GM18502 (cell line): ENCODE measurements around the gene SPHK1.

Source experiments
- ATAC-seq: cut with Tn5 transposase; IDR thresholded peaks from one replicate; pipeline ENCODE4 v1.9.1; 2021; ENCODE audit warnings: mild to moderate bottlenecking; ENCODE audit not compliant: unreplicated experiment, poor library complexity

SPHK1 gene

DNA sequence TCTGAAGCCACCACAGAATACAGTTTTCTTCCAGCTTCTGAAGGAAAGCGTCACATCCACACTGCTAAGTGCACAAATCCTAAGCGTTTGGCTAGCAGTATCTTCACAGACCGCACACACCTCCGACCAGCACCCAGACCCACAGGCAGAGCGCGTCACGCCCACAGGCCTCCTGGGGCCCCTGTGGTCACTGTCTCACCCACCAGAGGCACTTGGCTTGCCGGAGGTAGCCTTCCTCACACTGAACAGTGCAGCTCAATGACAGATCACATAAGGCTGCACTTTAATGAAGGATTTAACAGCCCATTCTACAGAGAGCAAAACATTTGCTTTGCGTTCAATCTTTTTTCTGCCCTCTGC is 21.2 kb downstream of the SPHK1 start:
- ATAC-seq, result no peak

DNA sequence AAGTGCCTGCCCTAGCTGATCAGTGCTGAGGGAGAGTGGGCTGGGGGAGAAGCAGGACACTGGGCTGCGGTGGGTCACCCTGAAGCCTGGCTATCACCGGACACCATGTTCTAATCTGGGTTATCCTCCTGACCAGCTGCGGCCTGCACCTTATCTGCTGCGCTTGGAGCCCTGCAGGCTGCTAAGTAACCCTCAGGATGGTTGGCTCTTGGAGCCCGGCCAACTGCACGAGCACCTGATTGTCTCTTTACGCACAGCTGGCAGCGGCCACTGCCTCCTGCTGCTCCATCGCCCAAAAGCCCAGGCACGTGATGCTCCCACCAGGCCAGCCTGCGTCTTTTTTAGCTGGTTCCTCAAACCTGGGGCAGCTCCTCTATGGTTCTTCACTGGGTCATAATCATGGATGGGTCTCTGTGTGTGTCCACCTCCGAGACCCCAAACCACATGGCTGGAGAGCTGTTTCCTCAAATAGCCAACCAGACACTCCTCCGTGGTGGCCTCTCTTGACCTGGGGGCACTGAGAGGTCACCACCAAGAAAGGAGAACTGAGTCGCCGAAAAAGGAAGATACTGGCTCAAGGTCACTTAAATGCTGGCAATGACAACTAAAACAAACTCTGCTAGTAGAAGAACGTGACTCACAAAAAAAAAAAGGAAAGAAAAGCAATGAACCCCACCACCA is 21.7 kb downstream of the SPHK1 start:
- ATAC-seq, result no peak

- ATAC-seq, result no peak
These were observed 23.1 kb downstream of the SPHK1 start for GRCh38 chr17:76407509-76407908.

DNA sequence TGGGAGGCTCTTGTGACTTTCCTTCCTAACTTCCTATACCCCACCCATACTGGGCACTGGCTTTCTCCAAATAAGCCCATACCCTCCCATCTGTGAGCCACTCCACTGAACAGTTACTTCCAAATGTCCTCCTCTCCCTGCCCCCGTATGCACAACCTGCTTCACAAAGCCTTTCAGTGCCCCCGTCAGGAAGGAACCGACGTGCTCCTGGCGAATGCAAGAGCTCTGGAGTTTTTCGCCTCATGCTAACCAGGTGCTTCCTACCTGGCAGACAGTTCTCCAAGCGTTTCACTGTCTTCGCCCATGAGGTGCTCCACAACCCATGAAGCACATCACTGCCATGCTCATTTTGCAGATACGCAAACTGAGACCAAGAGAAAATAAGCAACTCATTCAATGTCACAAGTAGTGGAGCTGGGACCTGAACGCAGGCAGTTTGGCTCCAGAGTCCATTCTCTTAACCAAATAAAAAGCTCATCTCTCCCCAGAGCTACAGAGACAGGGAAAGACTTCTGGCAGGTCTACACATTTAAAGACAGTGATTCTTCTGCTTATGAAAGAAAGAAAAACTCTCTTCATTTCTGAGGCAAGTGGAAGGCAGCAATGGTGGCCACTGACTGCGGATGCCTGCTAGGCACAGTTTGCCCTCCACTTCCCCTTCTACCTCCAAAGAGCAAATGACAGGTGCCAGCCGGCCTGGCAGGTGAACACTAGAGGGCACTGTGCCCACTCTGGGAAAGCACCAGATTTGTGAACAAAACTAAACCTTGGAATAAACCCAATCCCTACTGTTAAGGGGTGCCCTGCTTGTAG is 23.8 kb downstream of the SPHK1 start:
- no peak for ATAC-seq

DNA sequence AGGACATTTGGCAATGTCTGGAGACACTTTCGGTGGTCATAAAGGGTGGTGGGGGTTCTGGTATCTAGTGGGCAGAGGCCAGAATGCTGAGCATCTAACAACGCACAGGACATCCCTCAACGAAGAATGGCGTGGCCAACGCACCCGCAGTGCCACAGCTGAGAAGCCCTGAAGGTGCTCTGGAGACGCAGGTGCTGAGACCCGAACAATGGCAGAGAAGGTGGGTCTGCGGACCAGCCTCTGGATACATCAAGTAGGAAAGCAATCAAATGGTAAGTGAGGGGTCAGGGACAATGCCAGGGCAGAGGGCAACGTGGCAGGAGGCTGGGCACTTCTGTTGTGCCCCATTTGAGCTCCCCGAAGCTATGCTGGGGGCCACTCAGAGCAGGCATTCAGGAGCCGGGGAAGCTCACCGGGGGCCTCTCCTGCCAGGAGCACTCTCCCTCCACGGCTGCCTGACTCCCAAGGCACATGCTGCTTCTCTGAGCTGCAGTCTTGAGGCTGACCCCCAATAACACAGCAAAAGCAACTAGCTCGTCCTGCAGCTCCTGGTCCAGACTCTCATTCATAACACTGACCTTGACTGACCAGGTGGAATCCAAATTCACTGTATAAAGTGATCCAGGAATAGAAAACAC is 26.0 kb downstream of the SPHK1 start:
- no peak for ATAC-seq

- ATAC-seq, result no peak
These were observed 26.8 kb downstream of the SPHK1 start for GRCh38 chr17:76411247-76411646.

GRCh38 chr17:76414334-76415295 is 30.2 kb downstream of the SPHK1 start:
- ATAC-seq, result no peak

GRCh38 chr17:76415786-76416185 is 31.4 kb downstream of the SPHK1 start:
- ATAC-seq, result no peak

DNA sequence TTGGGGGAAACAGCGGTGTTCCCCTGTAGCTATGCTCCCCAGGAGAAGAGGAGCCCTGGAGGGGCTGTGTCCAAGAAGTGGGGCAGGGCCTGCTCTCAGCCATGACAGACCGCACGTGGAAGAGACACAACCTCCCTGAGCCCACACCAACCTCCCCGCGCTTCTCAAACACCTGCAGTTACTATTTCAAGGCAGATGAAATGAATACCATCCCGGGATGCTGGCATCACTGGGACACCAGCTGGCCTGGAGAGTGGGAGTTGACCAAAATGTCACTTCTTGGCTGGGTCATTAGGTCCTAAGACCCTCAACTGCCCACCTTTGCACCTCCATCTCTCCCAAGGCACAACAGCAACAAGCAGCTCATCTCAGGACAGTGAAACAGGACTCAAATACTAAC is 32.0 kb downstream of the SPHK1 start:
- no peak for ATAC-seq

DNA sequence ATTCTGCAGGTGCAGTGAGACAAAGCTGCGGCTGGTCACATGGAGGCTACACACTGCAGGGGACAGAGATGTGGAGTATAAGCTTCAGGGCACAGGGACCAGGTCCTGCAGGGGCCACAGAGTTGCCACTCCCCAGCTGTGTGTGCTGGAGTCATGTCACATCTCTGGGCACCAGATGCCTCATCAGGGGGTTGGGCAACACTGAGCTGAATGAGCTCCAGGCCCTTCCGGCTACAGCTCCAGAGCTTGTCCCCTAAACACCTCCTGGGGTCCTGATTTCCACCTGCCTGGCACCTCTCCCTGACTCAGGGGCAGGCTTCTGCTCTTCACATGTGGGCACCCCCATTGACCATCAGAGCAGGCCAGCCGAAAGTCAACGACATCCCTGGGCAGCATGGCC is 32.5 kb downstream of the SPHK1 start:
- no peak for ATAC-seq

DNA sequence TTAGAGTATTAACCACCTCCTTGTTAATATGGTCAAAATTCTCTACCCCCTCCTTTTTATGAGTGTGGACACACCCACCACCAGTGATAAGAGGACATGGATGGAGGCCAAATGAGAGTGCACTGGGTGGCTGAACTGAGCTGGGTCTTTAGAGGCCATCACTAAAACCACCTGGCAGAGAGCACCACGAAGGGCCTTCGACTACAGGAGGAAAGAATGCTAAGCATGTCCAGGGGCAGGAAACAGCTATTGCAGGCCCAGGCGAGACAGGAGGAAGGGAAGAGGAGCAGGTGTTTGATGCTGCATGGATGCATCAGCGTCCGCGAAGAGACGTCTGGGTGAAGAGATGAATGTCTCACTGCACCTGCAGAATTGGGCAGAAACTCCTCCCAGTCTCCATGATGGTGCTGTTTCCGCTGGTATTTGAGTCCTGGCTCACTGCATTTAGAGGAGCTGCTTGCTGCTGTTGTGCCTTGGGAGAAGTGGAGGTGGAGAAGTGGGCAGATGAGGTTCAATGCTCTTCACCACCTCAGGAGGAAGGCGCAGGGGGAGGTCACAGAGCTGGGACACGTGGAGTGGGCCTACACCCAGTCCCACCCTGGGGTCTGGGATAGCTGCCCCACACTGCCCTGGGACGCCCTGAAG is 33.2 kb downstream of the SPHK1 start:
- ATAC-seq, result no peak

GRCh38 chr17:76419576-76420260 is 35.3 kb downstream of the SPHK1 start:
- no peak for ATAC-seq

DNA sequence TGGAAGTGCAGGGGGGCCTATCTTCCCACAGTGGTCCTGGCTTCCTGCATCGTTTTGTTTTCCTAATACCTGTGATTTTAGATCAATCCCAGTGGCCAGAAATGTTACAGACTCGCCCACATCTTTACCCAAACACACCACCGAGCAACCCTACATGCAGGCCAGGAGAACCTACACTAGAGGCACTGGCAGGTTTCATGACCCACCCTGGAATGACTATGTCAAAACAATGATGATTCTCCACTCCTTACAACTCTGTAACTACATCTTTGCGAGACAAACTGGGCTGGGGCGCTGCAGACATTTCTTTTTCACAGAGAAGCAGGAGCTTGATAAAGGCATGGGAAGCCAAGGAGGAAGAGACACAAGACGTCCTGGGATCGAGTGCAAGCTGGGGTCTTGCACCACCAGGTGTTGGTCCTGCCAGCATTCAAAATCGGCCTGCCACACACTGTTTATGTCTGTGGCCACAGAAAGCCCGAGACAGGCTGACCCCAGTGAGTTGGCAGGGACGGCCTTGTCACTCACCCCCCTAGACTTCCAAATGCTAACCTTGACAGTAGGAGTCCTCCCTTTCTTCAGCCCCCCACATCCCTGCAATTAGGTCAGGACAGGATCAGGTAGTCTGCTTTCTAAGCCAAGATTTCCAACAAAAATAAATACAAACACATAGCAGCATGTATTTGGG is 36.1 kb downstream of the SPHK1 start:
- no peak for ATAC-seq

DNA sequence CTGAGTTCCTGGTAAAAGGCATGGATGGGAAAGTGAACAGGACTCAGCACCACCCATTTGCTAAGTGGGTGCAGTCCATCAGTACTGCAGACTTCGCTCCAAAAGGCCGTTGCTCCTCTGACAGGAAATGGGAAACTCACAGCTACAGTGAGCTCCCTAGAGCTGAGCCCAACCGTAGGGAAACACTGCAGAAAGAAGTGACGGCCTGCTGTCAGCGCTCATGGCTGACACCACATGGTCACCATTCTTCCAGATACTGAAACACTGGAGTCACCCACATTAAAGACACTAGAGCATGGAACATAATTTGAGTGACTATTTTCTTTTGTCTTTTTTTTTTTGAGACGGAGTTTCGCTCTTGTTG is 36.6 kb downstream of the SPHK1 start:
- ATAC-seq, result no peak

DNA sequence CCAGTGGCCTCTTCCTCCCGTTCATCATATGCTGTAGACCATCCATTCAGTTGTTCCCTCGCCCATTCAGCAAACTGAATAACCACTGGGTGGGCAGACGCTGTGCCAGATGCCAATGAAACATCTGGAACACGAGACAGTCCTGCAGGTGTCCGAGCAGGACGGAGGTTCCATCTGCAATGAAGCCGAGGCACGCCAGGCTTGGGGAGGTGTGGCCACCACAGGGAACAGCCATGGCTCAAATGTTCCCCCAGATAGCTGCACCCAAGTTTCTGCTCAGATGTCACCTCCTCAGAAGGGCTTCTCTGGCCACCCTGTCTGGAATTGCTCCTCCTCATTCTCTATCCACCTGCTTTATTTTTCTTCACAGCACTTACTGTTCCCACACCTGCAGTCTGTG is 38.0 kb downstream of the SPHK1 start:
- no peak for ATAC-seq

DNA sequence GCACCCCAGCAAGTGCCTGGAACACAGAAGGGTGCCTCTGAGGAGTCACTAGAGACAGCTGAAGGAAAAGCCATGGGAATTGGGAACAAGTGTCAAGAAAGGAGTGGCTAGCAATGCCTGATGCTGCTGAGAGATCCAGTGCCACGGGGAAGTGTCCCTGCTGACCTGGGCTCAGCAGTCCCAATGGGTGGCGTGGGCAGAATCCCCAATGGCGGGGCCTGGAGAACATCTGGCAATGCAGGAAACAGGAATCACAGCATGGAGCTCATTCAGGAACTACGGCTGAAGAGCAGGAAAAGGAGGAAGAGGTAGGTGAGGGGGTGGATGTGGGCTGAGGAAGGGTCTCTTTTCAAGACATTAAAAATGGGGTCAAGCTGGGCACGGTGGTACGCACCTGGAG is 38.5 kb downstream of the SPHK1 start:
- ATAC-seq, result no peak

- ATAC-seq, result no peak
These were observed 42.4 kb downstream of the SPHK1 start for GRCh38 chr17:76426853-76427252.

- no peak for ATAC-seq
These were observed 43.3 kb downstream of the SPHK1 start for GRCh38 chr17:76427501-76428231.
